GM12891 (cell line): Measurements from ENCODE around the gene ZNF444.

ENCODE experiments used
- PAX5 ChIP-seq: IDR thresholded peaks from 2 replicates; pipeline ENCODE4 v1.6.1; 2011; ENCODE audit warnings: low read length, moderate library complexity, mild to moderate bottlenecking; ENCODE audit not compliant: insufficient read depth, severe bottlenecking
- POLR2A ChIP-seq: IDR thresholded peaks from 2 replicates; pipeline ENCODE4 v1.6.1; 2011; ENCODE audit warnings: low read depth, low read length, control low read depth
- POLR2AphosphoS5 ChIP-seq: IDR thresholded peaks from 2 replicates; pipeline ENCODE4 v1.6.1; 2011; ENCODE audit warnings: low read depth, low read length, control low read depth
- POU2F2 ChIP-seq: IDR thresholded peaks from 2 replicates; pipeline ENCODE4 v1.6.1; 2011; ENCODE audit warnings: low read depth, mild to moderate bottlenecking, control low read depth, low read length, moderate library complexity
- SPI1 ChIP-seq: IDR thresholded peaks from 2 replicates; pipeline ENCODE4 v1.6.1; 2011; ENCODE audit warnings: low read depth, low read length, control low read depth
- TAF1 ChIP-seq: IDR thresholded peaks from 2 replicates; pipeline ENCODE4 v1.6.1; 2011; ENCODE audit warnings: low read depth, low read length, control low read depth

- TF ChIP-seq POLR2A (no peak), POLR2AphosphoS5 (no peak), TAF1 (no peak), SPI1 (no peak), POU2F2 (no peak), PAX5 (no peak)
These were observed 33.0 kb downstream of the ZNF444 start for GRCh38 chr19:56174086-56174485.
